PC-3 (cell line): ENCODE measurements around the gene ATP2B2. TPM values are rescaled to one million over a fixed set of nuclear protein-coding genes. Genes with fewer than 3 reads are reported as not detected.

ENCODE experiments used
- ATAC-seq: fragments of 200-7000 bp; cut with Tn5 transposase; 2 replicates; pipeline ENCODE4 v1.9.1; 2020; ENCODE audit warnings: mild to moderate bottlenecking, moderate library complexity
- BruUV-seq: library from RNA; stranded (reverse); fragments of 400-500 nt; replicated peaks from 2 replicates; lab custom pipeline; 2021; lab: Mats Ljungman, UMichigan
- CTCF ChIA-PET: fragments of 300-600 bp; sonication (Branson Sonifier 250); formaldehyde crosslinking; loops from one replicate; lab custom pipeline; 2022; ENCODE audit warnings: antibody characterized with exemption; lab: Charles Lee
- POLR2A ChIA-PET: fragments of 300-600 bp; sonication (Branson Sonifier 250); formaldehyde crosslinking; loops from one replicate; lab custom pipeline; 2022; ENCODE audit warnings: antibody characterized with exemption; ENCODE audit not compliant: unreplicated experiment; lab: Charles Lee
- DNase-seq: peaks from one replicate; pipeline ENCODE4 v3.0.0-alpha.2; 2015
- H2AFZ ChIP-seq: fragments of 300-600 bp; sonication (generic); 2 replicates; pipeline ENCODE4 v1.6.0; 2016; ENCODE audit warnings: antibody characterized with exemption, low read length
- H3F3A ChIP-seq: fragments of 300-600 bp; sonication (generic); one replicate; pipeline ENCODE4 v1.6.0; 2017; ENCODE audit warnings: antibody characterized with exemption, low read length, control low read depth, mild to moderate bottlenecking; ENCODE audit not compliant: unreplicated experiment
- H3K27ac ChIP-seq: fragments of 300-600 bp; sonication (generic); 2 replicates; pipeline ENCODE4 v1.5.1; 2016; ENCODE audit warnings: mild to moderate bottlenecking, low read length
- H3K27me3 ChIP-seq: fragments of 300-600 bp; sonication (generic); 2 replicates; pipeline ENCODE4 v1.6.1; 2016; ENCODE audit warnings: low read length, mixed read lengths
- H3K36me3 ChIP-seq: fragments of 300-600 bp; sonication (generic); 2 replicates; pipeline ENCODE4 v1.6.1; 2016; ENCODE audit warnings: low read depth, mixed run types, low read length, mixed read lengths
- H3K4me1 ChIP-seq: fragments of 300-600 bp; sonication (generic); 2 replicates; pipeline ENCODE4 v1.5.1; 2016; ENCODE audit warnings: low read length; ENCODE audit not compliant: insufficient read depth
- H3K4me2 ChIP-seq: fragments of 300-600 bp; sonication (generic); 2 replicates; pipeline ENCODE4 v1.6.0; 2016; ENCODE audit warnings: low read length
- H3K4me3 ChIP-seq: fragments of 300-600 bp; sonication (generic); 2 replicates; pipeline ENCODE4 v1.5.1; 2016; ENCODE audit warnings: mild to moderate bottlenecking, low read length, mixed read lengths
- H3K79me2 ChIP-seq: fragments of 300-600 bp; sonication (generic); 2 replicates; pipeline ENCODE4 v1.6.1; 2017; ENCODE audit warnings: low read length, mixed read lengths
- H3K9ac ChIP-seq: fragments of 300-600 bp; sonication (generic); 2 replicates; pipeline ENCODE4 v1.6.0; 2016; ENCODE audit warnings: mild to moderate bottlenecking, low read length
- H3K9me2 ChIP-seq: fragments of 300-600 bp; sonication (generic); replicated peaks from 2 replicates; pipeline ENCODE4 v1.6.1; 2016; ENCODE audit warnings: mixed run types, low read length, mixed read lengths
- H3K9me3 ChIP-seq: fragments of 300-600 bp; sonication (generic); 2 replicates; pipeline ENCODE4 v1.6.1; 2016; ENCODE audit warnings: low read length, mixed read lengths
- H4K20me1 ChIP-seq: fragments of 300-600 bp; sonication (generic); 2 replicates; pipeline ENCODE4 v1.6.1; 2016; ENCODE audit warnings: low read length, mixed read lengths
- CTCF ChIP-seq: fragments of 300-600 bp; sonication (generic); conservative IDR thresholded peaks from 2 replicates; pipeline ENCODE4 v1.5.1; 2017; ENCODE audit warnings: antibody characterized with exemption, low read depth, mild to moderate bottlenecking, low read length
- EZH2 ChIP-seq: fragments of 300-600 bp; sonication (generic); IDR thresholded peaks from one replicate; pipeline ENCODE4 v1.6.1; 2017; ENCODE audit warnings: antibody characterized with exemption, mild to moderate bottlenecking, low read length; ENCODE audit not compliant: unreplicated experiment
- EZH2phosphoT487 ChIP-seq: fragments of 300-600 bp; sonication (generic); IDR thresholded peaks from 2 replicates; pipeline ENCODE4 v1.6.1; 2018; ENCODE audit warnings: mild to moderate bottlenecking, antibody characterized with exemption, low read length, borderline replicate concordance
- intact Hi-C: fragments of 100-400 bp; cut with micrococcal nuclease; formaldehyde crosslinking; loops from 2 replicates; pipeline ENCODE4 v1.9.0; 2023
- total RNA-seq: library from RNA; depleted of rRNA; stranded (reverse); fragments of >200 nt; gene quantifications from 2 replicates; pipeline ENCODE4 v1.2.3, GENCODE V29; 2014

Gene ATP2B2
- total RNA-seq, 1 experiment from 2014 or later: not detected

- peaks cover 17% of the 10 kb centered on the region; the same call in 1 of the 2 replicates for H3K27me3 ChIP-seq
- TF ChIP-seq CTCF: no peak
- no peak for TF ChIP-seq EZH2phosphoT487
- no peak for TF ChIP-seq EZH2
- no peaks in the 10 kb centered on the region for H4K20me1 ChIP-seq
- H3K79me2 ChIP-seq: no peaks in the 10 kb centered on the region
- no TSS peak for BruUV-seq
- no peaks in the 10 kb centered on the region for H3K9me3 ChIP-seq
- DNase-seq (peak; percentile 41), ATAC-seq (peak; percentile 29; the same call in 1 of the 2 replicates)
- H3K9me2 ChIP-seq: no peaks in the 10 kb centered on the region
- POLR2A ChIA-PET: no interaction called here
- H3K36me3 ChIP-seq: no peaks in the 10 kb centered on the region
- intact Hi-C loops: no loop called here
- no peak overlapping the region for H3K9ac ChIP-seq
- H3K4me1 ChIP-seq: no peaks in the 10 kb centered on the region
- no peak overlapping the region for H2AFZ ChIP-seq
- H3K4me2 ChIP-seq: no peak overlapping the region
- H3K27ac ChIP-seq: no peak overlapping the region
- CTCF ChIA-PET: no interaction called here
- no peak overlapping the region for H3K4me3 ChIP-seq
- H3F3A ChIP-seq: no peaks in the 10 kb centered on the region
Observed at GRCh38 chr3:10511809-10512494, 6.6 kb upstream of the ATP2B2 start.

GRCh38 chr3:10510743-10511432 is 5.5 kb upstream of the ATP2B2 start:
- H3K4me2 ChIP-seq: no peak overlapping the region
- no peaks in the 10 kb centered on the region for H3K9me3 ChIP-seq
- H3K27ac ChIP-seq: no peak overlapping the region
- no peaks in the 10 kb centered on the region for H3K36me3 ChIP-seq
- H3K4me3 ChIP-seq: no peak overlapping the region
- H3K9ac ChIP-seq: no peak overlapping the region
- ChIA-PET CTCF (no interaction called here), POLR2A (no interaction called here)
- peaks cover 25% of the 10 kb centered on the region for H3K27me3 ChIP-seq
- ATAC-seq: no peak
- no peak overlapping the region for H2AFZ ChIP-seq
- H3K9me2 ChIP-seq: no peaks in the 10 kb centered on the region
- no TSS peak for BruUV-seq
- no peaks in the 10 kb centered on the region for H4K20me1 ChIP-seq
- no peaks in the 10 kb centered on the region for H3K4me1 ChIP-seq
- intact Hi-C loops: no loop called here
- no peak for TF ChIP-seq EZH2phosphoT487
- TF ChIP-seq EZH2: no peak
- no peak for TF ChIP-seq CTCF
- H3K79me2 ChIP-seq: no peaks in the 10 kb centered on the region
- no peak for DNase-seq
- no peaks in the 10 kb centered on the region for H3F3A ChIP-seq
